ENCODE data around the gene DNM3.

- TF ChIP-seq, protein P1, sequence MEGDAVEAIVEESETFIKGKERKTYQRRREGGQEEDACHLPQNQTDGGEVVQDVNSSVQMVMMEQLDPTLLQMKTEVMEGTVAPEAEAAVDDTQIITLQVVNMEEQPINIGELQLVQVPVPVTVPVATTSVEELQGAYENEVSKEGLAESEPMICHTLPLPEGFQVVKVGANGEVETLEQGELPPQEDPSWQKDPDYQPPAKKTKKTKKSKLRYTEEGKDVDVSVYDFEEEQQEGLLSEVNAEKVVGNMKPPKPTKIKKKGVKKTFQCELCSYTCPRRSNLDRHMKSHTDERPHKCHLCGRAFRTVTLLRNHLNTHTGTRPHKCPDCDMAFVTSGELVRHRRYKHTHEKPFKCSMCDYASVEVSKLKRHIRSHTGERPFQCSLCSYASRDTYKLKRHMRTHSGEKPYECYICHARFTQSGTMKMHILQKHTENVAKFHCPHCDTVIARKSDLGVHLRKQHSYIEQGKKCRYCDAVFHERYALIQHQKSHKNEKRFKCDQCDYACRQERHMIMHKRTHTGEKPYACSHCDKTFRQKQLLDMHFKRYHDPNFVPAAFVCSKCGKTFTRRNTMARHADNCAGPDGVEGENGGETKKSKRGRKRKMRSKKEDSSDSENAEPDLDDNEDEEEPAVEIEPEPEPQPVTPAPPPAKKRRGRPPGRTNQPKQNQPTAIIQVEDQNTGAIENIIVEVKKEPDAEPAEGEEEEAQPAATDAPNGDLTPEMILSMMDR (IDR thresholded peaks at IDR 0.05) = no peak
- no peak for TF ChIP-seq POLR2A (IDR thresholded peaks at IDR 0.05)
These were observed 69.5 kb downstream of the DNM3 start for GRCh38 chr1:171910786-171911185.

All from lower leg skin (tissue), 3 donors.